Stimulated activated CD8-positive, alpha-beta memory T cell treated with anti-CD3 and anti-CD28 coated beads, Interleukin-12 subunit alpha, Interleukin-12 subunit beta, amount 100 ng/mL, for 24 hours (primary cell): Measurements from ENCODE around the gene ANKS1B.
"Not testable (repeated sequence)": the region's sequence is repeated elsewhere in the genome, so short reads cannot be mapped to it uniquely, and the experiment has no call there.

Experiments used
- DNase-seq: peaks from one replicate; pipeline ENCODE4 v3.0.0-alpha.2; 2020; ENCODE audit errors: extremely low read depth

ANKS1B gene

GRCh38 chr12:99059824-99060511 lies 924.8 kb downstream of the ANKS1B start:
- DNase-seq, result no peak

DNA sequence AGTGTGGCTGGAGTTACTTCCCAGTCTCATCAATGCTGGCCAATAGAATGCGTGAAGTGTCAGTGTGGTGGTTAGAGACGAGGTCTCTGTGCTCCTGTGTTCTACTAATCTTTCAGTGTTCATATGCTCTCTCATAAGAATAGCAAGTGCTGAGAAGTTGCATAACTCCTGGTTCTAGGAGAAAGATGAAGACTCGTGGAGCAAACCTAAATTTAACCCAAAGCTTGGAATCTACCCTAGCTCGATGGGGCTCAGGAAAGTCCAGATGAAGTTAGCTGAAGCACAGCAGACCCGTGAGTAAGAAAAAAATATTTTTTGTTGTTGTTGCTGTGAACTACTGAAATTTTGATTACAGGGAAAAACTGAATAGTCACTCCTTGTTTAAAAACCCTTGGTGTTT lies 927.1 kb downstream of the ANKS1B start:
- no peak for DNase-seq

- no peak for DNase-seq
These were observed 928.5 kb downstream of the ANKS1B start for GRCh38 chr12:99056186-99056585.

DNA sequence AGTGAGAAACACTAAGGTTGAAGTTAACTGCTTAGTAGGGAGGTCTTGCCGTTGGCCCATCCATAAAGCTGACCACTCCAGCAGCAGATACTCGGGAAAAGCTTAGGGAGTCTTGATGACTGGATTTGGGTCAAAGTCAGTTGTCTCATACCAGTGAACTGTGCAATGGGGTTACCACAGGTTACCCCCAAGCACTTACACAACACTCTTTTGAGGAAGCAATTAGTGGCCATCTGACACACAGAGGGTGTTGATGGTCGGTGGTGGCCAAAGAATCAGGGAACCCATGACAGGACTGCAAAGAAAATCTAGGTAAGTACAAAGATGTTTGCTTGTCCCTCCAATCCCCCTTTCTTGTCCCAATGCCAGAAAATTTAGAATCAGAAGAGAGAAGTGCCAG lies 929.4 kb downstream of the ANKS1B start:
- DNase-seq, result no peak

GRCh38 chr12:99054601-99055128 lies 930.1 kb downstream of the ANKS1B start:
- DNase-seq, result no peak

- DNase-seq, result no peak
These were observed 930.9 kb downstream of the ANKS1B start for GRCh38 chr12:99053616-99054362.

DNA sequence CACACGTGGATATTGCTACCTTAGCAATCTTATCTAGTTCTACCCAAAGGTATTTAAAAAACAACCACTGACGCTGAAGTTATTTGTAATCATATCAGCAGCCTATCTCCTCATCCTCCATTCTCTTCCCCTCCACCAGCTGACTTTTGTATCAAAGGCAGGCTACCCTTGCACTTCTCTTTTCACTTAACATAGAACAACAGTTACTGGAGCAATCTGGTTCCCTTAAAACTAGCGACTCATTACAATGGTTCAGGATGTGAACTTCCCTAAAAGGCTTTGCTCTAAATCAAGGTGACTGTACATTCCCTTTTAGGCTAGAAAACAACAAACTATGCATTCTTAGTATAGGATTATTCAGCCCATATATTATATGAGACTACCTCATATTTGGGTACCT lies 935.0 kb downstream of the ANKS1B start:
- DNase-seq, result no peak

- DNase-seq, result no peak
These were observed 939.6 kb downstream of the ANKS1B start for GRCh38 chr12:99045158-99045557.

- DNase-seq, result peak; percentile 11
These were observed 941.3 kb downstream of the ANKS1B start for GRCh38 chr12:99043319-99043914.

GRCh38 chr12:99042226-99042625 lies 942.5 kb downstream of the ANKS1B start:
- no peak for DNase-seq

DNA sequence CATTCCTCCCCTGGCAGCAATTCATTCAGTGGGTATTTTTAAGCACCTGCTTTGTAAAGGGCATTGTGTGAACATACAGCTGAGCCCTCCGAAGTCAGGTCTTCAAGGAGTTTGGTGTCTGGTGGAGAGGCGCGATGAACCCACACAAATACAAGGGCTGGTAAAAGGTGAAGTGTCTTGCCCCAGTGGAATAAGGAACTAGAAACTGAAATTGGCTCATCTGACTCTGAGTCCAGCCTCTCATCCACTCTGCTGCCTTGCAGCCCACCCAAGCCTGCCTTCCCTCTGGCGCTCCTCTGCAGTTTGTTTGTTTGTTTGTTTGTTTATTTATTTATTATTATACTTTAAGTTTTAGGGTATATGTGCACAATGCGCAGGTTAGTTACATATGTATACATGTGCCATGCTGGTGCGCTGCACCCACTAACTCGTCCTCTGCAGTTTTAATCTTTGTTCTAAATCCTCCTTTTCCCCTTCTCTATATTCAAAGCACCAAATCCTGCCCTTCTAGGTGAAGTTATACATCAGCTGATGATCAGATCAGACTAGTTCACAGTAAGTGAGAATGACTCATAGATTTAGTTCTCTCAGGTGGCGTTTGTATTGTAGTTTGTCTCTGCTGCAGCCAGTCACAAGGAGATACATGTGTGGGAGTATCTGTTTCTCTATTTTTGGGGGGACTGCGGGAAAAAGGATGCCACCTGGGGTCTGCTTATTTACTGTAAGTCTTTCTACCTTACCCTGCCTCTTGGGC lies 945.2 kb downstream of the ANKS1B start:
- no peak for DNase-seq

DNA sequence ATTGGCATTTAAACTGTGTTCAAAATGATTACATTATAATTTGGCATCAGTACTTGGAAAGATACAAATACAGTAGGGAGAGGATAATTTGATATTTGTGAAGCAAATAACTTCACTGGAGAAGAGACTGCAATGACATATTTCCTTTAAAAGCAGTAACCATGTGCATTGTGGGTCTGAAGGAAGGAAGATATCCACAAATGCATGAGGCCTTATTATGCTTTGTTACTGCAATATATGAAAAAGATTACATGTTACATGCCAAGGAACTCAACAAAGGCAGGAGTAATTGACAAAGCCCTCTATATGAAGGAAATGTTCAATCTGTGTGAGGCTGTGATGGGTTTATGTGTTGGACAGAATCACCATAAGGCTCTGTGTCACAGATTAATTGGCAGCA lies 948.2 kb downstream of the ANKS1B start:
- no peak for DNase-seq

- no peak for DNase-seq
These were observed 948.9 kb downstream of the ANKS1B start for GRCh38 chr12:99035803-99036202.

GRCh38 chr12:99034201-99034600 lies 950.5 kb downstream of the ANKS1B start:
- DNase-seq, result not testable (repeated sequence)

GRCh38 chr12:99029511-99030271 lies 955.0 kb downstream of the ANKS1B start:
- no peak for DNase-seq

GRCh38 chr12:99027461-99027860 lies 957.3 kb downstream of the ANKS1B start:
- no peak for DNase-seq

DNA sequence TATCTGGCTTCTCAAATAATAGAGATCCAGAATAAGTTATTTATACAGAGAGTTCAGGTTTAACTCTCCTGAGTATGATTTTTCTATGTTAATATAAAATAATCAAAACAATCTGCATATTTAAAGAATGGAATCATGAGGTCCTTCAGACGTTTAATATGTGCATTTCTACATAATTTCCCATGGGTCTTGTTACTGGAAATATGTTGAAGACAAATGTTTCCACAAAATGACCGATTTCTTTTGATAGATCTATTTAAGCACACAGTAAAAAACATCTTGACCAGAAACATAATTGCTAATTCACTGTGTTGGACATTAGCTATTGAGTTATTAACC lies 957.7 kb downstream of the ANKS1B start:
- DNase-seq, result no peak

DNA sequence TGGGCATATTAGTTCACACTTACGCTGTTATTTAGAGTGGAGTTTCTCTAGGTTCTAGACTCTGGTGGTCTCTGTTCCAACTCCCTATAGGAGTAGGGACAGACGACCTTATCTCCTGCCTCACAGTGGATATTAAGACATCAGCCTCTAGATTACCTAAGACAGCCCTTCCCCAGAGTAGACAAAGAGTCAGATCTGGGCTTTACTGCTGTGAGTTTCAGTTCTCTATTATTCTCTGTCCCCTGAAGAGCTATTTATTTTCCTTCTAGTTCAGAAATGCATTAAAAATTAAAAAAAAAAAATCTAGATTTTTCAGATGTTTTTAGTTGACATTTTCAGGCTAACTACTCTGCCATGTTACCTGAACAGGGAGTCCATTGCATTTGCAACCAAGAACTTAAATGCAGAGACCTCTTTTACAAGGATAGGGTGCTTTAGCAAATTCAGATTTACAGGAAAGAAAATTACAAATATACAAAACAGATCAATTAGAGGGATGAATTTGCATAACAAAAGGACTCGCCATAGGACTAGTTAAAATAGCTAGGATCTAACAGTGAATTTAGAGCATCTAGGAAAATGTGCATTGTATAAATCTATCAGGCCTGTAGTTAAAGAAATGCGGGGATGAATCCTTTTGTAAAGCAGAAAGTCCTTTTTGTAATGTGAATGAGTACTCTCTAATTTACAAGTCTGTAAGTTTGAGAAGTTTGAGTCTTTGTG lies 958.2 kb downstream of the ANKS1B start:
- DNase-seq, result no peak

DNA sequence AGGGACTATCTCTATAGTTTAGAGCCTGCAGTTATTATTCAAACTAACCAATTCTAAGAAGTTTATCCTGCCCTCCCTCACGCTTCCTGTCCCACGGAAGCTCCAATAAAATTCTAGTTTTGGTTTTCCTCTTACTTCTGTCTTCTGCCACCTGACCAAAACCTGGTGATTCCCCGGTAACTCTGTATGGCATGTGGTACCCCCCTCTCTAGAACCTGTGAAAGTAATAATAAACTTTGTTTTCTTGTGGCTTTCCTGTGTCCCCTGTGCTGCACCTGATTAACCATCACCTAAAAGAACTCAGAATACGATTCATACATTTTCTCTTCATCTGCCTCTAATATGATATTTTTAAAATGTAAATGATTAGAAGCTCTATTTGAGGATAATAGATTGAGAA lies 959.9 kb downstream of the ANKS1B start:
- DNase-seq, result no peak

DNA sequence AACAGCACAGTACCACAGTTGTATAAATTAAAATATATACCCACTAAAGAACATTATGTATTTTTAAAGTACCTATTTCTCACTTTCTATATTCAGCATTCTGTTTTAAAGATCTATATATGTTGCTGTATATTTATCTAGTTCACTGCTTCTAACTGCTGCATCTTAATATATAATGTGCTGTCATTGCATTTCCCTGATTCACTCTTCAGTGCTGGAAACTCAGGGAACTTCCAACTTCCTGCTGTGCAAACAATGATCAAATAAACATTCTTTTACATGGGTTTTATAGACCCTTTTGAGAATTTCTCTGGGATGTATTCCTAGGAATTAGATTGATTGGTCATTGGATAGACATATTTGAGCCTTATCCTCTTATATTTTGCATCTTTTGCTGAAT lies 960.5 kb downstream of the ANKS1B start:
- no peak for DNase-seq

DNA sequence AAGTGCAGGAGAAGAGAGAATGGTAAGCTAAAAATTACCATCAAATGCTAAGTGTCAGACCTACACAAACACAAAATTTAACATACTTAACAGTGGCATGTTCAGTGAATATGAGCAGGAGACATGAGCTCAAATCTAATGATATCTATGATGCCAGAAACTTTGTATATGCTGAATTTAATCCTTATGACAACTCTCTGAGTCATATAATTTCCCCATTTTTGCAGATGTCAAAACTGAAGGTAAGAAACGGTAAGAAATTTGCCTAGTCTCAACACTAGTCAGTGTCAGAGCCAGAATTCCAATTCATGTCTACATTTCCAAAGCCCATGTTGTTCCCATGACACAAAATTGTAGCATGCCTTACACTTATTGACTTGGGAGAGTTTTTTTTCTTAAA lies 963.9 kb downstream of the ANKS1B start:
- no peak for DNase-seq
